Hematopoietic multipotent progenitor cell treated with erythropoietin and hydrocortisone succinate and interleukin-3 and kit ligand, for 8 days (in vitro differentiated cells): Measurements from ENCODE around the gene GON4L.
"Not testable (repeated sequence)": the region's sequence is repeated elsewhere in the genome, so short reads cannot be mapped to it uniquely, and the experiment has no call there.

Experiments used
- DNase-seq: peaks from one replicate; pipeline ENCODE4 v3.0.0-alpha.2; 2015

Gene GON4L

DNA sequence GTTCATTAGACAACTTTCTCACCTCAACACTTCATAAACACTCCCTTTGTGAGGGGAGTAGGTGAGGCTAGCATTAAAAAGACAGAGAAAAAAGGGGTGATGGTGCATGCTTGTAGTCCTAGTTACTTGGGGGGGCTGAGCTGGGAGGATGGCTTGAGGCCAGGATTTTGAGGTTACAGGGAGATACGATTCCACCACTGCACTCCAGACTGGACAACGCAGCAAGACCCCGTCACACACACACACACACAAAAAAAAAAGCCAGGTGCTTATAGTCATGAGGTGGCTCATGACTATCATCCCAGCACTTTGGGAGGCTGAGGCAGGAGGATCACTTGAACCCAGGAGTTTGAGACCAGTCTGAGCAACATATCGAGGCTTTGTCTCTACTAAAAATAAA lies 29.6 kb downstream of the GON4L start:
- DNase-seq, result no peak

DNA sequence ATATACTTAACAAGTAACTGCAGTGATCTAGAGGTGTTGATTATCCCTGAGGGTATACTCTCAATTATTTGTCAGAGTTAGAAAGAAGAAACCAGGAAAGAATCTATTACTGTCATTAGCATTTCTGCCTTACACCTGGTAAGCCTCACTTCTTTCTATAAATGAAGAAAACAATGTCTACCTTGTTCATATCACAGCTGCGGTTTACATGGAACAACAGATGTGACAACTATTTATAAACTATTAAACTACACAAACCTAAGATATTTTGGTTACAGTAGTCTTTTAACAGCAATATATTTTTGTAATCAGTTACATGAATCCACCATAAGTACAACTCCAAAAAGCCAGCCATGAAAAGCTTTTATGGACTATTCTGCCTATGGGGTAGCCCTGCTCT lies 40.7 kb downstream of the GON4L start:
- DNase-seq, result no peak

DNA sequence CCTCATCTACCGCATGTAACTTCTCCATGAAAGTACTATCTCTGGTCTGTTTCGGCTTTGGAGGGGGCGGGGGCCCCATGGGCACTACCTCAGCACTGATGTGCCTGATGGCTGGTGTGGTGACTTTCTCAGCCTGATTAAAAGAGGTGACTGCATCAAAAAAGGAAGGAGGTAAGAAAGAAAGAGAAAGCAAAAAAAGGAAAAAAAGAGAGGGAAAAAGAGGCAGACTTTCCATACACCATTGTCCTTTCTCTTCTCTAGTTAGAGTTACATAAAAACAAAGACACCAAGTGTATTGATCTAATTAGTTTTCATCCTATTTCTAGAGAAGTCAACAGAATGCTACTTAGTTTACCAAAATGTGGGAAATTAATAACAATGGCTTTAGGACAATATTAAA lies 43.3 kb downstream of the GON4L start:
- DNase-seq, result no peak

DNA sequence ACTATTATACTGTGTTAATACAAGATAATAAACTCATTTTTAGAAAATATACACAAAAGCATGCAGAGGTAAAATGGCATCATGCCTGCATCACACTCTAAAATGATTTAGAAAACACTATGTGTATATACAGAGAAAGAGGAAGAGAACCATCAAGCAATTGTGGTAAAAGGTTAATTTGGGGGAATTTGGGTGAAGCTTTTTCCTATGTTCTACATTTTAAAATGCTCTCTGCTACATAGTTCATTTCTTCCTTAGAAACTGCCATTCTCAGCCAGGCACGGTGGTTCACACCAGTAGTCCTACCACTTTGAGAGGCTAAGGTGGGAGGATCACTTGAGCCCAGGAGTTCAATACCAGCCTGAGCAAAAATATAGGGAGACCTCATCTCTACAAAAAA lies 44.1 kb downstream of the GON4L start:
- no peak for DNase-seq

DNA sequence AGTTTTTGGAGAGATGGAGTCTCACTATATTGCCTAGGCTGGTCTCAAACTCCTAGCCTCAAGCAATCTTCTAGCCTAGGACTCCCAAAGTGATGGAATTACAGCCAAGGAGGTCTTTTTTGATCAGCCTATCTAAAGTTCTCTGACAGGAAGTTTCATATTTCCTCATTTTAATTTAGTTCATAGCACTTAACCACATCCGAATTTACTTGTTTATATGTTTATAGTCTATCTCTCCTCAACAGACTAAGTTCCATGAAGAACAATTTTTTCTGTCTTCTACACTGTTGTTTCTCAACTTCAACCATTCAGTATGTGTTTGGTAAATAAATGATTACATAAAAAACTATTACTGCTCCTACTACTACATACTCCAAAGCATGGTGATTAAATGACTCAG lies 47.9 kb downstream of the GON4L start:
- peak; percentile 14 for DNase-seq

DNA sequence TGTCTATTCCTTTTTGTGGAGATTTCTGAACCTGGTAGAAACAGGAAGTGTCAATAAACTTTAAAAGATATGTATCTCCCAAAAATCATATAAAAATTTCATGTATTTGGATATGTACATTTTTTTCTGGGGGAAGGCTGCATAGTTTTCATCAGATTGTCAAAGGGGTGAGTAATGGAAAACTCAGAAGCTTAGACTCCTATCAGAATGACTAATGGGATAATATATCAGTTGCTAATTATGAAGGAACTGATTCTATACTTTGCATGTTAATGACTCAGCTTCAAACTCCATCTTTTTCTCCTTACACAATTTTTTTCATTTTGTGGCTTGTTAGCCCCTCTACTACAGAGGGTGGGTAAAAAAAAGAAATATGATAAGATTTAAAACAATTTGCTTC lies 55.9 kb downstream of the GON4L start:
- no peak for DNase-seq

DNA sequence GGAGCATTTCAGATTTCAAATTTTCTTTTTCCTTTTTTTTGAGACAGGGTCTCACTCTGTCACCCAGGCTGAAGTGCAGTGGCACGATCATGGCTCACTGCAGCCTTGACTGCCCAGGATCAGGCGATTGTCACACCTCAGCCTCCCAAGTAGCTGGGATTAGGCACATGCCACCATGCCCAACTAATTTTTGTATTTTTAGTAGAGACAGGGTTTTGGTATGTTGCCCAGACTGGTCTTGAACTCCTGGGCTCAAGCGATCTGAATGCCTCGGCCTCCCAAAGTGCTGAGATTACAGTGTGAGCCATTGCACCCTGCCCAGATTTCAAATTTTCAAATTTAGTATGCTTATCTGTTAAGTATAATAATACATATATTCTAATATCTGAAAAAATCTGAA lies 61.4 kb downstream of the GON4L start:
- not testable (repeated sequence) for DNase-seq

DNA sequence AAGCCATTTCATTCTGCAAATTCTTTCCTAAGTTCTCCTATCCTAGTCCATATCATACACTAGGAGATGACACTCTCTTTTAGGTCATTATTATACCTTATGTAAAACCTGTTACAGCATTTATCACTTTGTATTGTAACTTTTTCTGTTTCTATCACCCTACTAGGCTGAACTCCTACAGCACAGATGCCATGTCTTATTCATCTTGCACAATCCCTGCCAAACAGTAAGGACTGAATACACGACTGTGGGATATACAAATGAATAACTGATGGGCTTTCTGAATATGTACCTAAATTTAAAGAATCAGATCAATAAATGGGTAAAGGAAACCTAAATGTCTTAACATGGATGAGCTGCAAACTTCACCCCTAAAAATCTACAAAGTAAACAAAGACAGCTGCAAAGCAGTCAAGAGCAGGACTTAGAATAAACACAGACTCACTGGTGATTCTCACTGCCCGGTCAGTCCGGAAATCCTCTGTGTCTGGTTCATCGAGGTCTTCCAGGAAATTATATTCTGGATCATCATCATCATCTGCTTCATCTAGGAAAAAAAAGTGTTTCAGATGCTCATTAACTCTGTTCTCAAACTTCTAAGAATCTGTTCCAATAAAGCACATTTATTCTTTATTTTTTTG lies 62.3 kb downstream of the GON4L start:
- DNase-seq, result no peak

DNA sequence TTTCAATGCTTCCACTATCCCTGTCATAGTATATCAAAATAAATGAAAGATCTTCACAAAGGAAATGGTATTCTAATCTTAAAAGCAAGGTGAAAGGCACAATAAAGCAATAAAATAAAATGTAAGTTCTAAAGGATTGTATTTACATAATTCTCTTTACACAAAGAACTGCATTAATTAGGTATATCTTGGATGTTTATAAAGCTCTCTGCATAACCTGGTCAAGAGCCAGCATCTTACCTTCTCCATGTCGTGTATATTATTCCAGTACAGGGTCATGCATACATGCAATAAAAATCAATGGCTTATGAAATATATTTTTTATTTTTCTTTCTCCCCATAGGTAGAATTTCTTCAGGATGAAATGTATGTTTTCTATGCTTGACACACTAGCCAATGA lies 63.8 kb downstream of the GON4L start:
- DNase-seq, result no peak

DNA sequence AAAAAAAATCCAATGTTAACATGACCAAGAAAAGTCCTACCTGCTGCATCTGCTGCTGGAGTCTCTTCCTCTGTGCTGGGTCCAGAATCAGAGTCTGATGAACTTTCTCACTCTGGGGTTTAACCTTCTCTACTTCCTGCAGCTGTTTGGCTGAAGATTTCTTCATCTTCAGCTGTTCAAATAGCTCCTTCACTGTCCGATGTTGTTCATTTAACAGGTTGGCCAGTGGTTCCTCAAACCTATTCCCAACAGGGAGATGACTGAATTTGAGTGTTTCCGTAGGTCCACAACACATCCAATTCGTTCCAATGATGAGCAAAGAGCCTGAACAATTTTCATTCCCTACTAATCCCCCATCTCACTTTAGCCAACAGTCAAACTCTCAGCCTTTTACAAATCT lies 79.4 kb downstream of the GON4L start:
- no peak for DNase-seq

DNA sequence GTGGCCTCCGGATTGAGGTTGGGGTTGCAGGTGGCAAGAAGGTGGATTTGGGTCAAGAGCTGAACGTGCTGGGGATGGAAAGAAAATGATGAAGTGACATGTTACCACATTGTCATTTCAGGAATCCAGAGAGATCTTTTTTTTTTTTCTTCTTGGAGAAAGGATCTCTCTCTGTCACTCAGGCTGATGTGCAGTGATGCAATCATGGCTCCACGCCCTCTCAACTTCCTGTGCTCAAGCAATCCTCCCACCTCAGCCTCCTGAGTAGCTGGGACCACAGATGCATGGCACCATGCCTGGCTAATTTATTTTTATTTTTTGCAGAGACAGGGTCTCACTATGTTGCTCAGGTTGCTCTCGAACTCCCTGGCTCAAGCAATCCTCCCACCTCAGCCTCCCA lies 80.6 kb downstream of the GON4L start:
- peak; percentile 28 for DNase-seq

DNA sequence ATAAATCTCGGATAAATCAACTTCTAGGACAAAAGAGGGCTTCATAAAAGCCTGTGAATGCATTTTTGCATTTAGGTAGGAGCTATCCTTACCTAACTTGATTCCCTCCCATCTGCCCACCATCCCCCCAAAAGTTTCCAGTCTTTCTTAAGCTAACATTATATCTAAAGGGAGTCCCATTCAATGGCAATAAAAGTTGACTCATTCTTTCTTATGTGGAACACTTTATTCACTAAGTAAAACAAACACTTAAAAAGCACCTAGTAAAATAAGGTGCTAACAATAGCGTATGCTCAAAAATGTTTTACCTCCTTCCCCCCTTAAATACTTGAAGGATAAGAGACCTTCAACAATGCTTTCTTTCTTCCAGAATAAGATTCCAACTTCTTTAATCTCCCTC lies 83.8 kb downstream of the GON4L start:
- no peak for DNase-seq

DNA sequence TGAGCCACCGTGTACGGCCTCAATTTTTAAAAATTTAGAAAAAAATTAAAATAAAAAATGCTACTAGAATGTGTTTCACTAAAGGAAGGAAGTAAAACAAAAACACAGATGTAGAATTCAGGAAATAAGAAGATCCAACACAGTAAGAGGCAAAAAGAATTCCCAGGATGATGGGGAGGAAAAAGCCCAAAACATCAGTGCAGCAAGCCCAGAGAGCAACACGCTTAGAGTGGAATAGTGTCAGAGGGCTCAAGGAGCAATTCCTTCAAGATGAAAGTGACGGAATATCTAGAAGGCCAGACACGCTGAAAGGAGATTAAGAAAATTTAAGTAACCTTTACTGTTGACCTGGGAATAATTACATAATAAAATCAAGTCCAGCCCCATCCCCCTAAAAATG lies 87.8 kb downstream of the GON4L start:
- DNase-seq, result no peak

DNA sequence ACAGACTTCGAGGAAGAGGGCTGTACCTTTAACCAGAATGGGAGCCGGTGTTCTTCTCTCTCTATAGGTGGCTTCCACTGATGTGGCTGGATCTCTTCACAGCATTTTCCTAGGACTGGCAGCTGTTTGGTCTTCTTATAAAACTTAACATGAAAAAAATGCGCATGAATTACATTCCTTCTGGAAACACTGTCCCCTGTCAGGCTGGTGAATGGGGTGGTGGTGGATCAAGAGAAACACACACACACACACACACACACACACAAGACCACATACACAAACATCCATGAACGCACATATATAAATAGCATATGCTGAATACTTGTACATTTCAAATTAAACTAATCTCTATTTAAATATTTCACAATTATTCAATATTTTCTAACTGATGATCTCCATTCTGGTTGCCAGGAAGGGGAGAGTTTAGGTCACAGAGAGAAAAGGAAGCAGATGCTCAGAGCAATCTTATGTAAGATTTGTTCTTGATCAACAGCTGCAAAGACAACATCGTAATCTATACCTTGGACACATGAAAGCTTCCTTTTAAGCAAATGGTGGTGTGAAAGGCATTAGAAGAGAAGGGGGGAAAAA lies 89.5 kb downstream of the GON4L start:
- not testable (repeated sequence) for DNase-seq

DNA sequence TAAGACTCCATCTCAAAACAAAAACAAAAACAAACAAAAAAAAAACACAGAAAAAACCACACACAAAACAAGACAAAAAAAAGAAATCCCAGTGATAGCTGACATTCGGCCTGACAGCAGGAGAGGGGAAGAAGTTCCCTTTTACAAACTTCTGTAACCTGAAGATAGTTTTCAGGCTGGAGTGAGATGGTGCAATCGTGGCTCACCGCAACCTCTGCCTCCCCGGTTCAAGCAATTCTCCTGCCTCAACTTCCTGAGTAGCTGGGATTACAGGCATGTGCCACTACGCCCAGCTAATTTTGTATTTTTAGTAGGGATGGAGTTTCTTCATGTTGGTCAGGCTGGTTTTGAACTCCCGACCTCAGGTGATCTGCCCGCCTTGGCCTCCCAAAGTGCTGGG lies 93.0 kb downstream of the GON4L start:
- not testable (repeated sequence) for DNase-seq

DNA sequence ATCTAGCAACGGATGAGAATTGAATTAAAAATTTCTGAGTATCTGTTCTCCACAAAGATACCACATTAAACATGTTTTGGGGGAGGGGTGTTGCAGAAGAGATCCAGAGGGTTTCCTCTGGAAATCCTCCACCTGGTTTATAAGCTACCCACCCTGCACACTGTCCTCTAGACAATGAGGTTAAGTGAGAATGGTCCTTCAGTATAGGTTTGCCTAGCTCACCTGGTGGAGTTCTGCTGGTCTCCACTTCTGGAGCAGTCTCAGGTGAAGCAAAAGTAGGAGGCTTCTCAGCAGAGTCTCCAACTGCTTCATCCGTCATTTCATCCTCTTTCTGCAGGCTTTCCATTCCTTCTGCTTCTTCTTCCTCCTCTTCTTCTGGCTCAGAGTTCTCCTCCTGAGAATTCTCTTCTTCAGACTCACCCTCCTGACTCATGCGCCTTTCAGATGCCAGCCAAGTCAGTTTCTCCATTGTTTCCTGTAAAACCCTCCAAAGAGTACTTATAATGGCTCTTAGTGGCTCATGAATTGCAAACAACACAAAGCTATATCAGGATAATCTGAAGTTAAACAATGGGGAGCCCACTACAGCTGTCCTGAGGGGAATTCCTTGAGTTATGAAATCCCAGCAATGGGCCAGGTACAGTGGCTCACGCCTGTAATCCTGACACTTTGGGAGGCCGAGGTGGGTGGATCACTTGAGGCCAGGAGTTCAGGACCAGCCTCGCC lies 93.8 kb downstream of the GON4L start:
- peak; percentile 38 for DNase-seq

DNA sequence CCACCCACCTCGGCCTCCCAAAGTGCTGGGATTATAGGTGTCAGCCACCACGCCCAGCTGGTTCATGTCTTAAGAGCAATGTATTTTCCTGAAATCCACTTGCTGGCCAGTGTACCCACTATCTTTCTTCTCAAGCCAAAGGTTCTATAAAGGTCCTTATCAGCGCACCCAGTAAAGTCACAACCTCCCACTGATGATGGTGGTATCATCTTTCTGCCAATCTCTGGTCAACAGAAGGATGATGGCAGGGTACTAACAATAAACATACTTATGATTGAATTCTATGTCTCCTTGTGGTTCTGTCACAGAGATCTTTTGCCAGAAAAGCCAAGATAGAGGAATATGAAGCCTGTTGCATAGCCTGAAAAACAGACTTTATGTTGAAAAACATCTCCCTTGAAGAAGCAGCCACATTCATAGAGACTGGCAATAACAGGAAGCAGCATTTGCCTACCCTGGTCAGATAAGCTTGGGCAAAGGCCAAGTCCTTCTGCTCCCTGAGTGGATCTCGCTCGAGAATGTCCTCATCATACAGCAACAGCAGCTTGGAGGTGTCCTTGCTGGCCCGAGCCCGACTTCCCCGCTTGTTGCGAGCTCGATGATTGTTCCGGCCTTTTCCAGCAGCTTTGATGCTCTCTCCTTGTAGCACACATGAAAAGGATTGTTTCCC lies 95.1 kb downstream of the GON4L start:
- peak; percentile 88 for DNase-seq

DNA sequence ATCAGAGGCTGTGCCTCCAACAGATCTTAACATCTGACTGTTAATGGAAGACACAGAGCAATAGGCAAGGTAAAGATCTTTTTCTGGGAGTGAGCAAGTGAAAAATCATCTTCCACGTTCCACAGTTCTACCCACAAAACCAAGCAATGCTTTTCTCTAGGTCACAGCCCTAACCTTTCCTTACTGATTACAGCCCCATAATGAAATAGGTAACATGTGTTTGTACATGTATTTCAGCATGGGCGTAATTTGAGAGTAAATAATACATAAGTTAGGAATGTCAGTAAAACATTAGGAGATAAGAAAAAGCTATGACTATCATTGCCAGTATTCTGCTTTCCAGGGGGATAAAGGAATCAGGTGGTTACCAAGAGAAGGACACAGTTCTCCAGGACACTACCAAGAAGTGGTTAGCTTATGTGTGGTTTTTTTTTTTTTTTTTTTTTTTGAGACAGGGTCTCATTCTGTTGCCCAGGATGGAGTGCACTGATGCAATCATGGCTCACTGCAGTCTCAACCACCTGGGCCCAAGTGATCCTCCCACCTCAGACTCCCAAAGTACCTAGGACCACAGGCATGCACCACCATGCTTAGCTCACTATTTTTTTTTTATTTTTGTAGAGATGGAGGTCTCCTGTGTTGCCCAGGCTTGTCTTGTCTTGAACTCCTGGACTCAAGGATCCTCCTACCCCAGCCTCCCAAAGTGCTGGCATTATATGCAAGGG lies 96.1 kb downstream of the GON4L start:
- no peak for DNase-seq

DNA sequence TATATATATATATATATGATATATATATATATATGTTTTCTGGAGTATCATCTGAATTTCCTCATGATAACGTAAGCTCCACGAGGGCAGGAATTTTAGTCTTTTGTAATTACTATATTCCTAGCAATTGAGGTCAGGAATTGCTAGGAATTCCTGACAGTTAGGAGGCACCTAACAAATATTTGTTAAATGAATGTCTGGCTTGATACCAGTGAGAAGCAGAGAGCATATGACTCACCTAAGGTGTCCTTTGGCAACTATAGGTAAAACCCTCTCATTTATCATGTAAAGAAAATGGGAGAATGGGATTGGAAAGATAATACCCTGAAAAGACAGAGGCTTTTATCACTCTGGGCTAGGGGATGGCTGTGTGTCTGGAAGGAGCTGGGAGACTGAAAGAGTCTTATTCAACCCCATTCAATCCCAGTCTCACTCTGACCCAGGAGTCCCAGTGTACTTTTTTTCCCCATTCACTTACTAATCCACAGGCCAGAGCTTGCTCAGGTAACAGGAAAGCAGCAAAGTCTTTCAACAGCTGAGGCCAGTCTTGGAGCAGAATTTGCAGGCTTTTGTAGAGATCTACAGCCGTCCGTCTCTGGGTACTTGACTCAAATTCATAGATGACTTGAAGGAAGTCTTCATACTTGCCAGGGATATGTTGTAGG lies 96.9 kb downstream of the GON4L start:
- no peak for DNase-seq

DNA sequence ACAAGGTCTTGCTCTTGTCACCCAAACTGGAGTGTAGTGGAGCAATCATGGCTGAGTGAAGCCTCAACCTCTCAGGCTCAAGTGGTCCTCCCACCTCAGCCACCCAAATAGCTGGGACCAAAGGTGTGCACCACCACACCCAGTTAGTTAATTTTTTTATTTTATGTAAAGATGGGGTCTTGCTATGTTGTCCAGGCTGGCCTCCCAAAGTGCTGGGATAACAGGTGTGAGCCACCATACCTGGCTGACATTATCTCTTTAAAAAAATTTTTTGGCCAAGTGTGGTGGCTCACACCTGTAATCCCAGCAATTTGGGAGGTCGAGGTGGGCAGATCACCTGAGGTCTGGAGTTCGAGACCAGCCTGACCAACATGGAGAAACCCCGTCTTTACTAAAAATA lies 98.0 kb downstream of the GON4L start:
- not testable (repeated sequence) for DNase-seq

DNA sequence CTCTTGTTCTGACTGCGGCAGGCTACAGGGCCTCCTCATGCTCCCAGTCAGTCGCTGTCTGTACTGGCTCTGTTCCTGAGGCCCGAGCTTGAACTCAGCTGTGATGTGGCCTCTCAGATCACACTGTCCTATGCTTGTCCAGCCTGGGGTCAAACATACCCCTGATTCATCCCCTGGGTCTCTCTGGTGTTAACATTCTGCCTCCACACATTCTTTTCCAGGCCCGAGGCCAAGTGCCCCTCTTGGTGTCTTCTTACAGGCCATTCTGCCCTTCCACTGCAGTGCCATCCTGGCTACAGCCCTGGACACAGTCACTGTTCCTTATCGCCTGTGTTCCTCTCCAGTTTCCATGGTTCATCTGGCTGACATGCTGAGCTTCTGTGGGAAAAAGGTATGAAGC lies 108.9 kb downstream of the GON4L start:
- DNase-seq, result not testable (repeated sequence)

DNA sequence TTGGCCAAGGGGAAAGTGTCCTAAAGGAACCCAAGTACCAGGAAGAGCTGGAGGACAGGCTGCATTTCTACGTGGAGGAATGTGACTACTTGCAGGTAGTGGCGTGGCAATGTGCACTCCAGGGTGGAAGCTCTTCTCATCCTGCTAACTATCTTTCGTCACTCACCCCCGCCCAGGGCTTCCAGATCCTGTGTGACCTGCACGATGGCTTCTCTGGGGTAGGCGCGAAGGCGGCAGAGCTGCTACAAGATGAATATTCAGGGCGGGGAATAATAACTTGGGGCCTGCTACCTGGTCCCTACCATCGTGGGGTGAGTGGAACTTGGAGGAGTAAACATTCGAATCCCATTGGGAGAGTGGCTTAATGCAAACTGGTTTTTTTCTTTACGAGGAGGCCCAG lies 109.4 kb downstream of the GON4L start:
- not testable (repeated sequence) for DNase-seq
